H9 (cell line): Measurements from ENCODE around the gene CTIF. TPM values are rescaled to one million over a fixed set of nuclear protein-coding genes. Genes with fewer than 3 reads are reported as not detected.

Experiments used
- DNase-seq: peaks from one replicate; pipeline ENCODE4 v3.0.0-alpha.2; 2017
- H2AFZ ChIP-seq: one replicate; pipeline ENCODE4 v1.6.1; 2013; ENCODE audit warnings: mild to moderate bottlenecking, low read length, control low read depth, moderate library complexity
- H2AK5ac ChIP-seq: 2 replicates; pipeline ENCODE4 v1.6.1; 2013; ENCODE audit warnings: low read length, control low read depth, mixed read lengths; ENCODE audit not compliant: insufficient read length
- H2BK120ac ChIP-seq: one replicate; pipeline ENCODE4 v1.6.1; 2013; ENCODE audit warnings: low read depth, mild to moderate bottlenecking, low read length, control low read depth, inconsistent platforms; ENCODE audit not compliant: poor library complexity, severe bottlenecking
- H2BK12ac ChIP-seq: 2 replicates; pipeline ENCODE4 v1.6.1; 2013; ENCODE audit warnings: low read length, control low read depth, mixed read lengths, low read depth; ENCODE audit not compliant: insufficient read length
- H2BK15ac ChIP-seq: 2 replicates; pipeline ENCODE4 v1.6.1; 2013; ENCODE audit warnings: low read depth, low read length, control low read depth
- H2BK20ac ChIP-seq: one replicate; pipeline ENCODE4 v1.6.1; 2013; ENCODE audit warnings: low read depth, mild to moderate bottlenecking, low read length, control low read depth, inconsistent platforms; ENCODE audit not compliant: poor library complexity, severe bottlenecking
- H2BK5ac ChIP-seq: 2 replicates; pipeline ENCODE4 v1.6.1; 2013; ENCODE audit warnings: low read length, control low read depth, mixed read lengths; ENCODE audit not compliant: insufficient read length
- H3K14ac ChIP-seq: 2 replicates; pipeline ENCODE4 v1.6.1; 2013; ENCODE audit warnings: low read length, control low read depth; ENCODE audit not compliant: insufficient read depth
- H3K18ac ChIP-seq: 2 replicates; pipeline ENCODE4 v1.6.1; 2013; ENCODE audit warnings: low read depth, mild to moderate bottlenecking, mixed read lengths, low read length, control low read depth; ENCODE audit not compliant: insufficient read length
- H3K23ac ChIP-seq: 2 replicates; pipeline ENCODE4 v1.6.1; 2013; ENCODE audit warnings: low read length, control low read depth, mixed read lengths, low read depth; ENCODE audit not compliant: insufficient read length
- H3K23me2 ChIP-seq: 2 replicates; pipeline ENCODE4 v1.6.1; 2013; ENCODE audit warnings: low read depth, mild to moderate bottlenecking, mixed read lengths, low read length, control low read depth; ENCODE audit not compliant: insufficient read length, poor library complexity, severe bottlenecking
- H3K27ac ChIP-seq: 2 replicates; pipeline ENCODE4 v1.5.1; 2013; ENCODE audit warnings: low read length, control low read depth, mixed read lengths, low read depth; ENCODE audit not compliant: insufficient read length
- H3K27me3 ChIP-seq: 2 replicates; pipeline ENCODE4 v1.6.1; 2013; ENCODE audit warnings: low read length, control low read depth, inconsistent platforms; ENCODE audit not compliant: insufficient read depth
- H3K4ac ChIP-seq: 2 replicates; pipeline ENCODE4 v1.6.1; 2013; ENCODE audit warnings: low read depth, mild to moderate bottlenecking, control low read depth, inconsistent platforms, low read length, moderate library complexity
- H3K4me1 ChIP-seq: 2 replicates; pipeline ENCODE4 v1.6.1; 2013; ENCODE audit warnings: low read length, control low read depth, inconsistent platforms; ENCODE audit not compliant: insufficient read depth
- H3K4me2 ChIP-seq: 2 replicates; pipeline ENCODE4 v1.6.1; 2013; ENCODE audit warnings: low read length, control low read depth, mixed read lengths; ENCODE audit not compliant: insufficient read length, insufficient read depth
- H3K56ac ChIP-seq: 2 replicates; pipeline ENCODE4 v1.6.1; 2013; ENCODE audit warnings: low read depth, mild to moderate bottlenecking, mixed read lengths, low read length, control low read depth; ENCODE audit not compliant: insufficient read length
- H3K79me1 ChIP-seq: 2 replicates; pipeline ENCODE4 v1.6.1; 2013; ENCODE audit warnings: low read depth, mild to moderate bottlenecking, moderate library complexity, low read length, control low read depth, inconsistent platforms; ENCODE audit not compliant: insufficient read depth, poor library complexity, severe bottlenecking
- H3K79me2 ChIP-seq: 2 replicates; pipeline ENCODE4 v1.6.1; 2013; ENCODE audit warnings: low read length, control low read depth, inconsistent platforms; ENCODE audit not compliant: insufficient read depth
- H3K9ac ChIP-seq: 2 replicates; pipeline ENCODE4 v1.6.1; 2013; ENCODE audit warnings: low read length, control low read depth, mixed read lengths; ENCODE audit not compliant: insufficient read length; ENCODE audit errors: extremely low read depth
- H3K9me3 ChIP-seq: one replicate; pipeline ENCODE4 v1.6.1; 2013; ENCODE audit warnings: low read depth, low read length, inconsistent platforms; ENCODE audit not compliant: control insufficient read depth
- H3T11ph ChIP-seq: one replicate; pipeline ENCODE4 v1.6.1; 2013; ENCODE audit warnings: mild to moderate bottlenecking, low read length, control low read depth, inconsistent platforms
- H4K20me1 ChIP-seq: one replicate; pipeline ENCODE4 v1.6.1; 2013; ENCODE audit not compliant: control insufficient read depth, insufficient read length, insufficient read depth
- H4K5ac ChIP-seq: 2 replicates; pipeline ENCODE4 v1.6.1; 2013; ENCODE audit warnings: low read depth, mild to moderate bottlenecking, mixed read lengths, low read length, control low read depth; ENCODE audit not compliant: insufficient read length
- H4K8ac ChIP-seq: replicated peaks from 2 replicates; pipeline ENCODE4 v1.6.1; 2013; ENCODE audit warnings: low read length, control low read depth, mixed read lengths, low read depth; ENCODE audit not compliant: insufficient read length
- H4K91ac ChIP-seq: 2 replicates; pipeline ENCODE4 v1.6.1; 2013; ENCODE audit warnings: low read depth, mild to moderate bottlenecking, moderate library complexity, mixed read lengths, low read length, control low read depth; ENCODE audit not compliant: insufficient read length
- H3K27ac Mint-ChIP-seq, 3 experiments: 2 replicates in 2 of 3; 3 replicates in 1 of 3; pipeline ENCODE4 v1.8.0; 2020 to 2021; ENCODE audit warnings: mixed read lengths in 3 of 3, mild to moderate bottlenecking in 1 of 3, moderate library complexity in 1 of 3
- H3K27me3 Mint-ChIP-seq: 2 replicates; pipeline ENCODE4 v1.8.0; 2021; ENCODE audit warnings: low read depth, mild to moderate bottlenecking, moderate library complexity, mixed read lengths
- H3K36me3 Mint-ChIP-seq, 3 experiments: 2 replicates in 2 of 3; 3 replicates in 1 of 3; pipeline ENCODE4 v1.8.0; 2020 to 2021; ENCODE audit warnings: low read depth in 3 of 3, mixed read lengths in 3 of 3; ENCODE audit not compliant: insufficient read depth in 1 of 3
- H3K4me1 Mint-ChIP-seq, 2 experiments: 2 replicates each; pipeline ENCODE4 v1.8.0; 2020; ENCODE audit warnings: mixed read lengths in 2 of 2
- H3K4me3 Mint-ChIP-seq, 2 experiments: 2 replicates in 1 of 2; 3 replicates in 1 of 2; pipeline ENCODE4 v1.8.0; 2020 to 2021; ENCODE audit warnings: mild to moderate bottlenecking in 2 of 2, mixed read lengths in 2 of 2, moderate library complexity in 1 of 2
- H3K9me3 Mint-ChIP-seq, 2 experiments: 2 replicates in 1 of 2; 3 replicates in 1 of 2; pipeline ENCODE4 v1.8.0; 2020; ENCODE audit warnings: mild to moderate bottlenecking in 2 of 2, mixed read lengths in 2 of 2, moderate library complexity in 1 of 2
- WGBS: extraction: QIAGEN DNeasy Blood & Tissue Kit; methylation state at CpG from one replicate; pipeline ENCODE4 v1.1.7; 2013; ENCODE audit warnings: missing lambda C conversion rate, low lambda C conversion rate, mixed read lengths; ENCODE audit not compliant: insufficient read length; ENCODE audit errors: extremely low coverage; 5-methylcytosine and 5-hydroxymethylcytosine counted together
- total RNA-seq: library from RNA; stranded (reverse); gene quantifications from 2 replicates; pipeline ENCODE4 v1.2.1, GENCODE V29; 2021
- TF ChIP-seq, protein P1 (sequence below): fragments of 200-600 bp; sonication (generic); conservative IDR thresholded peaks from 3 replicates; pipeline ENCODE4 v1.8.0; 2021; ENCODE audit warnings: antibody characterized with exemption, mild to moderate bottlenecking

Gene CTIF
- total RNA-seq, 1 experiment from 2014 or later = 15.8 TPM

DNA sequence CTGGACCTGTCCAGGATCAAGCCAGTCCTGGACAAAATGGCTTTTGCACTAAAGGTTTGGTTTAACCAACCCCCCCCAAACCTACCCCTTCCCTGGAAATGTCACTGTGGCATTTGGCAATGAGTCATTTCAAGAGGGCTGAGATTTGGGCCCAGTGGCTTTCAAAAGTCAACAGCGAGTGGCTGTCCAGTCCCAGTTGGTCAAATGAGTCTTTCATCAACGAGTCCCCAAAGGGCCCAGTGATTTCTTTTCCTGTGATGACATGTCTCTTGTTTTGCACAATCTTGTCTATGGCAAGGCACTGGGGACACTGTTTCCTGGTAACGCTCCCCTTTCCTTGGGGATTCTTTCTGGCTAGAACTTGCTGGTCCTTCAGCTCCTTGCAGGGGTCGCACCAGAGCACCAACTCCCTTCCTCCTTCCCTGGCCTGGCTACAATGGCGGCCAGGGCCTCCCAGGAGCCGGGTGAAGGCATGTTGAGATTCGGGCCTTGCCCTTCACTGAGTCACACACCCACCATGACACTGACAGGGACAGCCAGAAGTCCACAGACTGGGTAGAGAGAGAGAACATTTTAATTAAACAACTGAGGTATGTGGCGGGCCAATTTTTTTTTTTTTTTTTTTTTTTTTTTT lies 324.7 kb downstream of the CTIF start:
- no peaks in the 10 kb centered on the region for H3K23me2 ChIP-seq
- H4K91ac ChIP-seq = no peak overlapping the region
- no peak overlapping the region for H4K8ac ChIP-seq
- no peak overlapping the region for H3K4ac ChIP-seq
- H3K4me1 Mint-ChIP-seq = peaks cover 15 to 29% of the 10 kb centered on the region in 2 experiments
- no peak overlapping the region for H3K18ac ChIP-seq
- H3K4me1 ChIP-seq = no peaks in the 10 kb centered on the region; the same call in 1 of the 2 replicates
- peaks cover 2% of the 10 kb centered on the region for H3K27me3 Mint-ChIP-seq
- no peak overlapping the region for H3K9ac ChIP-seq
- no peaks in the 10 kb centered on the region for H3K79me1 ChIP-seq
- no peak overlapping the region for H2BK12ac ChIP-seq
- H3K27ac ChIP-seq = no peak overlapping the region
- no peaks in the 10 kb centered on the region for H3K27me3 ChIP-seq
- no peaks in the 10 kb centered on the region; a peak in 2 of 7 replicates for H3K36me3 Mint-ChIP-seq
- H3K23ac ChIP-seq = no peak overlapping the region
- no peaks in the 10 kb centered on the region for H3K9me3 ChIP-seq
- H4K20me1 ChIP-seq = no peaks in the 10 kb centered on the region
- H3K14ac ChIP-seq = no peak overlapping the region
- H3K4me2 ChIP-seq = no peak overlapping the region
- no peaks in the 10 kb centered on the region for H3K9me3 Mint-ChIP-seq
- no peak overlapping the region for H2BK15ac ChIP-seq
- WGBS = no CpG with 5 or more reads among the region's 8 CpGs
- no peak overlapping the region for H4K5ac ChIP-seq
- TF ChIP-seq, protein P1, sequence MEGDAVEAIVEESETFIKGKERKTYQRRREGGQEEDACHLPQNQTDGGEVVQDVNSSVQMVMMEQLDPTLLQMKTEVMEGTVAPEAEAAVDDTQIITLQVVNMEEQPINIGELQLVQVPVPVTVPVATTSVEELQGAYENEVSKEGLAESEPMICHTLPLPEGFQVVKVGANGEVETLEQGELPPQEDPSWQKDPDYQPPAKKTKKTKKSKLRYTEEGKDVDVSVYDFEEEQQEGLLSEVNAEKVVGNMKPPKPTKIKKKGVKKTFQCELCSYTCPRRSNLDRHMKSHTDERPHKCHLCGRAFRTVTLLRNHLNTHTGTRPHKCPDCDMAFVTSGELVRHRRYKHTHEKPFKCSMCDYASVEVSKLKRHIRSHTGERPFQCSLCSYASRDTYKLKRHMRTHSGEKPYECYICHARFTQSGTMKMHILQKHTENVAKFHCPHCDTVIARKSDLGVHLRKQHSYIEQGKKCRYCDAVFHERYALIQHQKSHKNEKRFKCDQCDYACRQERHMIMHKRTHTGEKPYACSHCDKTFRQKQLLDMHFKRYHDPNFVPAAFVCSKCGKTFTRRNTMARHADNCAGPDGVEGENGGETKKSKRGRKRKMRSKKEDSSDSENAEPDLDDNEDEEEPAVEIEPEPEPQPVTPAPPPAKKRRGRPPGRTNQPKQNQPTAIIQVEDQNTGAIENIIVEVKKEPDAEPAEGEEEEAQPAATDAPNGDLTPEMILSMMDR = no peak
- no peak overlapping the region for H2BK20ac ChIP-seq
- H2BK5ac ChIP-seq = no peak overlapping the region
- DNase-seq = no peak
- H3T11ph ChIP-seq = no peak overlapping the region
- H2AFZ ChIP-seq = no peak overlapping the region
- H2AK5ac ChIP-seq = no peak overlapping the region
- H2BK120ac ChIP-seq = no peak overlapping the region
- H3K4me3 Mint-ChIP-seq = no peak overlapping the region
- H3K79me2 ChIP-seq = no peaks in the 10 kb centered on the region
- no peak overlapping the region for H3K56ac ChIP-seq
- H3K27ac Mint-ChIP-seq = no peak overlapping the region
